ENCODE measurements around the gene CELSR1. TPM values are rescaled to one million over a fixed set of nuclear protein-coding genes. Genes with fewer than 3 reads are reported as not detected.

Gene CELSR1
- total RNA-seq, 1 experiment from 2014 or later, result 14.2 TPM

DNA sequence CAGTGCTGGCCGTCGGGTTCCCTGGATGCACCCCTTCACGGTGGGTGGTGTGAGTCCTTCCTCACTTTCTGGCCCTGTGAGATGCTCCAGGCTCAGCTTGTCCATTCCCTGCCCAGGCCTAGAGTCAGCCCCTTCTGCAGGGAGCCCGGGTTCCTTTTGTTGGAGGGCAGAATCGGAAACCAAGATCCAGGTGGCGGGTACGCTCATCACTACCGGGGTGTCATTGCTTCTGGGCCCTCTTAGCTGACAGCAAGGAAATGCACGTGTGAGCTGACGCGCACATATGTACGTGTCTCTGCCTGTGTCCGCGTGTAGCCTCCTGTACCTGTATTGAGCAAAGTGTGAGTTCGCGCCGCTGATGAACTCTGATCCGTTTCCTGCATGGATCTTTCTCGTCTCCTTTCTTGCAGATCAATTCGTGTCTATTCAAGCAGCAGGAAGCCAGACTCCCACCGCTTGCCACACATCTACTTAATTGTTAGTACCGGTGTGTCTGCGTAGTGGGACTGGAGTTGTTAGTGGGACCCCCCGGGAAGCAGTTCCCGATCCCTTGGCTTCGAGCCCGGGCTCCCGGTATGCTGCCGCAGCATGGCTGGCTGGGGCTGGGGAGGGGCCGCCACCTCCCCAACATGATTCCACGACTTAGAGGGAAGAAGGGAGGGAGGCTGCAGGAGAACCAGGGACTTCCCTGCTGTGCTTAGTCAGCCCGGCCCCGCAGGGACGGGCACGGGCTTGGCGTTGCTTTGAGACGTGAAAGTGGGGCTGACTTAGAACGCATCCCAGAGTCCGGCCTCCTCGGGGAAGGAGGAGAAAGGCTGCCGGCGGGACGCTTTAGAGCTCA lies 46.9 kb upstream of the CELSR1 start:
- intact Hi-C loops (cut with micrococcal nuclease), result no loop called here
- Histone ChIP-seq H3F3A (ENCODE audit: low read length, unreplicated experiment) (no peaks in the 10 kb centered on the region), H3K9me2 (replicated peaks; ENCODE audit: low read length) (no peaks in the 10 kb centered on the region), H3K27ac (ENCODE audit: low read length) (no peak overlapping the region), H3K9me3 (ENCODE audit: low read length) (no peaks in the 10 kb centered on the region), H3K4me2 (ENCODE audit: low read length) (no peak overlapping the region), H3K4me1 (ENCODE audit: insufficient read depth, low read length) (no peaks in the 10 kb centered on the region), H3K4me3 (ENCODE audit: low read length) (no peak overlapping the region), H3K79me2 (ENCODE audit: low read length) (peaks cover 8% of the 10 kb centered on the region; the same call in 1 of the 2 replicates), H2AFZ (ENCODE audit: low read length) (no peak overlapping the region), H3K27me3 (ENCODE audit: low read length) (no peaks in the 10 kb centered on the region), H3K9ac (ENCODE audit: low read length) (no peak overlapping the region), H4K20me1 (ENCODE audit: low read length) (no peaks in the 10 kb centered on the region), H3K36me3 (ENCODE audit: low read depth, low read length) (no peaks in the 10 kb centered on the region)
- no peak for ATAC-seq
- no peak for TF ChIP-seq EZH2 (IDR thresholded peaks at IDR 0.05; ENCODE audit: low read length, unreplicated experiment)
- no peak for TF ChIP-seq EZH2phosphoT487 (IDR thresholded peaks at IDR 0.05; ENCODE audit: borderline replicate concordance, low read length)
- TF ChIP-seq, protein P1, sequence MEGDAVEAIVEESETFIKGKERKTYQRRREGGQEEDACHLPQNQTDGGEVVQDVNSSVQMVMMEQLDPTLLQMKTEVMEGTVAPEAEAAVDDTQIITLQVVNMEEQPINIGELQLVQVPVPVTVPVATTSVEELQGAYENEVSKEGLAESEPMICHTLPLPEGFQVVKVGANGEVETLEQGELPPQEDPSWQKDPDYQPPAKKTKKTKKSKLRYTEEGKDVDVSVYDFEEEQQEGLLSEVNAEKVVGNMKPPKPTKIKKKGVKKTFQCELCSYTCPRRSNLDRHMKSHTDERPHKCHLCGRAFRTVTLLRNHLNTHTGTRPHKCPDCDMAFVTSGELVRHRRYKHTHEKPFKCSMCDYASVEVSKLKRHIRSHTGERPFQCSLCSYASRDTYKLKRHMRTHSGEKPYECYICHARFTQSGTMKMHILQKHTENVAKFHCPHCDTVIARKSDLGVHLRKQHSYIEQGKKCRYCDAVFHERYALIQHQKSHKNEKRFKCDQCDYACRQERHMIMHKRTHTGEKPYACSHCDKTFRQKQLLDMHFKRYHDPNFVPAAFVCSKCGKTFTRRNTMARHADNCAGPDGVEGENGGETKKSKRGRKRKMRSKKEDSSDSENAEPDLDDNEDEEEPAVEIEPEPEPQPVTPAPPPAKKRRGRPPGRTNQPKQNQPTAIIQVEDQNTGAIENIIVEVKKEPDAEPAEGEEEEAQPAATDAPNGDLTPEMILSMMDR (conservative IDR thresholded peaks at IDR 0.05; ENCODE audit: low read depth, low read length), result no peak
- ChIA-PET POLR2A (ENCODE audit: unreplicated experiment) (no interaction called here), CTCF (no interaction called here)
- no TSS peak for BruUV-seq (replicated peaks)
- no peak for DNase-seq

DNA sequence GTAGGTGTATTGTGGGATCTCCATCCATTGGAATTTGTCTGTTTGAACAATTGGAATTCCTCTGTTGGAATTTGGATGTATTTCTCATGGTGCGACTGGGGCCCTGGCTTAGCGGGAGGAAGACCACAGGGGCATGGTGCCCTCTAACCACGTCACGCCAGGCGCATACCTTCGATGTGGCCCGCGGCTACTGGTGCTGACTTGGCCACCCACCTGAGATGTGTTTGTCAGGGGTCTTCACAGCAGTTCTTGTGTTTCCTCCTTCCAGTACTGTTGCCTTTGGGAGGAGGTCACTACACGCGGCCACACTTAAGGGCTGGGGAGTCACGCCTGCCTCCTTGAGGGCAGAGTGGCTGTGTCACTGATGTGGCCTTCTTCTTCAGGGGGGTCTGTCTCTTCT lies 46.2 kb upstream of the CELSR1 start:
- no peaks in the 10 kb centered on the region for H3F3A ChIP-seq (ENCODE audit: low read length, unreplicated experiment)
- BruUV-seq (replicated peaks), result no TSS peak
- no peak overlapping the region for H2AFZ ChIP-seq (ENCODE audit: low read length)
- no peaks in the 10 kb centered on the region for H3K27me3 ChIP-seq (ENCODE audit: low read length)
- no peaks in the 10 kb centered on the region for H3K9me3 ChIP-seq (ENCODE audit: low read length)
- no peak overlapping the region for H3K9ac ChIP-seq (ENCODE audit: low read length)
- H3K36me3 ChIP-seq (ENCODE audit: low read depth, low read length), result no peaks in the 10 kb centered on the region
- H3K27ac ChIP-seq (ENCODE audit: low read length), result no peak overlapping the region
- H3K79me2 ChIP-seq (ENCODE audit: low read length), result peaks cover 15% of the 10 kb centered on the region; the same call in 1 of the 2 replicates
- no peak overlapping the region for H3K4me3 ChIP-seq (ENCODE audit: low read length)
- ATAC-seq (no peak), DNase-seq (no peak)
- CTCF ChIA-PET, result no interaction called here
- H3K4me2 ChIP-seq (ENCODE audit: low read length), result no peak overlapping the region
- H3K9me2 ChIP-seq (replicated peaks; ENCODE audit: low read length), result no peaks in the 10 kb centered on the region
- POLR2A ChIA-PET (ENCODE audit: unreplicated experiment), result no interaction called here
- intact Hi-C loops (cut with micrococcal nuclease), result no loop called here
- TF ChIP-seq, protein P1 (conservative IDR thresholded peaks at IDR 0.05; ENCODE audit: low read depth, low read length), result no peak
- TF ChIP-seq EZH2 (IDR thresholded peaks at IDR 0.05; ENCODE audit: low read length, unreplicated experiment) (no peak), EZH2phosphoT487 (IDR thresholded peaks at IDR 0.05; ENCODE audit: borderline replicate concordance, low read length) (no peak)
- no peaks in the 10 kb centered on the region for H3K4me1 ChIP-seq (ENCODE audit: insufficient read depth, low read length)
- H4K20me1 ChIP-seq (ENCODE audit: low read length), result no peaks in the 10 kb centered on the region

DNA sequence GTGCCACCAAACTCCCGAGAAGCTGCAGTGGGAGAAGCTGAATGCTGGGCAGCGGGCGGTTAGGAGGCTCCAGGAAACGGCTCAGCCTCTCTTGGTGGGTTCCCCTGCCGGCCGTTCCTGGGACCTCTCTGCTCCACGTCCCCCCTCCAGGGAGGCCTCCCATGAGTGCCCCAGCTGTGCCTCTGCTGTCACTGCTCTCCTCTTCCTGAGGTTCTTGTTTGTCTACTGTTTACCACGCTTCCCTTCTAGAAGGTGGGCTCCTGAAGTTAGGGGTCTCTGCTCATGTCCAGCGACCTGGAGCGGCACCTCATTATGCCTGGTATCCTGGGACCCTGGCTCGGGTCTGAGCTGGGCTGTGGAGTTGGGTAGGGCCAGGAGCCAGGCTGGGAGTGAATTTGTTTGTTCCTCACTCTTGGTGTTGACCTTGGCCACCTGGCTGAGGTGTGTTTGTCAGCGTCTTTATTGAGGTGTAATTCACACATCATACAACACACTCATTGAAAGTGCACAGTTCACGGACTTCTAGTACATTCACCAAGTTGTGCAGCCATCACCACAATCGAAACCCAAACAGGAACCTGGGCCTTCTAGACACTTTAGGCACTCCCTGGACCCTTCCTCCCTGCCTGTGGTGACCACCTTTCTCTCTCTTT lies 45.0 kb upstream of the CELSR1 start:
- TF ChIP-seq EZH2 (IDR thresholded peaks at IDR 0.05; ENCODE audit: low read length, unreplicated experiment) (no peak), EZH2phosphoT487 (IDR thresholded peaks at IDR 0.05; ENCODE audit: borderline replicate concordance, low read length) (no peak)
- TF ChIP-seq, protein P1 (conservative IDR thresholded peaks at IDR 0.05; ENCODE audit: low read depth, low read length), result no peak
- ChIA-PET CTCF (no interaction called here), POLR2A (ENCODE audit: unreplicated experiment) (no interaction called here)
- H3K27me3 ChIP-seq (ENCODE audit: low read length), result no peaks in the 10 kb centered on the region
- no TSS peak for BruUV-seq (replicated peaks)
- DNase-seq (no peak), ATAC-seq (no peak)
- H3K4me2 ChIP-seq (ENCODE audit: low read length), result no peak overlapping the region
- no peak overlapping the region for H2AFZ ChIP-seq (ENCODE audit: low read length)
- no peak overlapping the region for H3K9ac ChIP-seq (ENCODE audit: low read length)
- H4K20me1 ChIP-seq (ENCODE audit: low read length), result no peaks in the 10 kb centered on the region
- no peaks in the 10 kb centered on the region for H3K36me3 ChIP-seq (ENCODE audit: low read depth, low read length)
- H3F3A ChIP-seq (ENCODE audit: low read length, unreplicated experiment), result no peaks in the 10 kb centered on the region
- intact Hi-C loops (cut with micrococcal nuclease), result no loop called here
- H3K27ac ChIP-seq (ENCODE audit: low read length), result no peak overlapping the region
- H3K9me3 ChIP-seq (ENCODE audit: low read length), result no peaks in the 10 kb centered on the region
- peaks cover 26% of the 10 kb centered on the region for H3K79me2 ChIP-seq (ENCODE audit: low read length)
- H3K4me1 ChIP-seq (ENCODE audit: insufficient read depth, low read length), result peaks cover 7% of the 10 kb centered on the region; the same call in 1 of the 2 replicates
- no peak overlapping the region for H3K4me3 ChIP-seq (ENCODE audit: low read length)
- H3K9me2 ChIP-seq (replicated peaks; ENCODE audit: low read length), result no peaks in the 10 kb centered on the region

Data from PC-3 (cell line).